Mammary epithelial cell (primary cell): ENCODE results near the gene LYST.

Experiments used
- CTCF ChIP-seq, 2 donors: IDR thresholded peaks in 1 of 2; conservative IDR thresholded peaks in 1 of 2; 2 replicates each; pipeline ENCODE4 v1.5.1; 2011 to 2012; ENCODE audit warnings: inconsistent platforms in 2 of 2, low read length in 2 of 2, mild to moderate bottlenecking in 2 of 2, control low read depth in 1 of 2, low read depth in 1 of 2; ENCODE audit not compliant: insufficient read depth in 1 of 2; ENCODE audit errors: extremely low read depth in 1 of 2
- EZH2 ChIP-seq: IDR thresholded peaks from 2 replicates; pipeline ENCODE4 v1.6.1; 2012; ENCODE audit warnings: low read length, inconsistent platforms, borderline replicate concordance

- TF ChIP-seq EZH2 (no peak), CTCF (conservative IDR thresholded peaks at IDR 0.05 in 1 of 2, IDR thresholded peaks at IDR 0.05 in 1 of 2; ENCODE audit: extremely low read depth in 1 of 2, insufficient read depth in 1 of 2, low read depth in 1 of 2, low read length in 2 of 2) (no peak)
Observed at GRCh38 chr1:235679644-235680043, 187.1 kb downstream of the LYST start.
